Right lobe of liver (tissue), 4 donors: ENCODE results near the gene RNF166.

ENCODE experiments used
- POLR2A ChIP-seq: fragments of 450-650 bp; IDR thresholded peaks from one replicate; pipeline ENCODE4 v1.6.1; 2017; ENCODE audit warnings: antibody characterized with exemption, mild to moderate bottlenecking
- TF ChIP-seq, protein P1 (sequence below), 4 donors: fragments of 200-600 bp in 3 of 4; fragments of 450-650 bp in 1 of 4; IDR thresholded peaks; one replicate each; pipeline versions ENCODE4 v1.5.1 to v1.8.0; 2016 to 2022; ENCODE audit warnings: antibody characterized with exemption in 4 of 4, mild to moderate bottlenecking in 2 of 4
- donor health status: DM: no; HTN: no; CAD: no.
- donor health status: DM: no; HTN: no; CAD: no.
- donor health status: DM: no; HTN: yes; CAD: no.

DNA sequence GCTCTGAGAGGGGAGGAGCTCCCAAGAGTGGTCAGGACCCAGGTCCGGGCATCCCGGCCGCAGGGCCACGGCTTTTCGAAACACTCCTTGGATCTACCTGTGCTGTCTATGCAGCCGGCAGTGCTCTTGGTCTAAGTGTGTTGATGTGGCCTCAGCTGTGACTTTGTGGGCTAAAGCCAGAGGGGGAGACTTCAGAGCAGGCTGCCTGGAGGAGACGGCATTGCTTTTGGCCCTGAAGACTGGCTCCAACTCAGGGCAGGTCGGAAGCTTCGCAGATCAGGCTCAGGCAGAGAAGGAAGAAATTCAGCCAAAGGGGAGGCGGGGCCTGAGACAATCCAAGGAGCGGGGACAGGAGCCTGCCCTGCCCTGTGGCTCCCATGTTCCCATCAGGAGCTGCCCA is 47.4 kb upstream of the RNF166 start:
- TF ChIP-seq, protein P1, sequence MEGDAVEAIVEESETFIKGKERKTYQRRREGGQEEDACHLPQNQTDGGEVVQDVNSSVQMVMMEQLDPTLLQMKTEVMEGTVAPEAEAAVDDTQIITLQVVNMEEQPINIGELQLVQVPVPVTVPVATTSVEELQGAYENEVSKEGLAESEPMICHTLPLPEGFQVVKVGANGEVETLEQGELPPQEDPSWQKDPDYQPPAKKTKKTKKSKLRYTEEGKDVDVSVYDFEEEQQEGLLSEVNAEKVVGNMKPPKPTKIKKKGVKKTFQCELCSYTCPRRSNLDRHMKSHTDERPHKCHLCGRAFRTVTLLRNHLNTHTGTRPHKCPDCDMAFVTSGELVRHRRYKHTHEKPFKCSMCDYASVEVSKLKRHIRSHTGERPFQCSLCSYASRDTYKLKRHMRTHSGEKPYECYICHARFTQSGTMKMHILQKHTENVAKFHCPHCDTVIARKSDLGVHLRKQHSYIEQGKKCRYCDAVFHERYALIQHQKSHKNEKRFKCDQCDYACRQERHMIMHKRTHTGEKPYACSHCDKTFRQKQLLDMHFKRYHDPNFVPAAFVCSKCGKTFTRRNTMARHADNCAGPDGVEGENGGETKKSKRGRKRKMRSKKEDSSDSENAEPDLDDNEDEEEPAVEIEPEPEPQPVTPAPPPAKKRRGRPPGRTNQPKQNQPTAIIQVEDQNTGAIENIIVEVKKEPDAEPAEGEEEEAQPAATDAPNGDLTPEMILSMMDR (IDR thresholded peaks at IDR 0.05): no peak
- no peak for TF ChIP-seq POLR2A
